GM12891 (cell line): ENCODE measurements around the gene YARS1.
A peak's percentile ranks its signal among the peaks of the same experiment; 100 is the strongest.
"Not testable (repeated sequence)": the region's sequence is repeated elsewhere in the genome, so short reads cannot be mapped to it uniquely, and the experiment has no call there.

Experiments
- DNase-seq: peaks from one replicate; pipeline ENCODE4 v3.0.0; 2011; ENCODE audit warnings: low spot score; ENCODE audit not compliant: insufficient read length
- FAIRE-seq: peaks from 2 replicates; lab custom pipeline; 2011; peaks lifted over from hg19 to GRCh38; lab: Jason Lieb, UNC
- PAX5 ChIP-seq: IDR thresholded peaks from 2 replicates; pipeline ENCODE4 v1.6.1; 2011; ENCODE audit warnings: low read length, moderate library complexity, mild to moderate bottlenecking; ENCODE audit not compliant: insufficient read depth, severe bottlenecking
- POLR2A ChIP-seq: IDR thresholded peaks from 2 replicates; pipeline ENCODE4 v1.6.1; 2011; ENCODE audit warnings: low read depth, low read length, control low read depth
- POLR2AphosphoS5 ChIP-seq: IDR thresholded peaks from 2 replicates; pipeline ENCODE4 v1.6.1; 2011; ENCODE audit warnings: low read depth, low read length, control low read depth
- POU2F2 ChIP-seq: IDR thresholded peaks from 2 replicates; pipeline ENCODE4 v1.6.1; 2011; ENCODE audit warnings: low read depth, mild to moderate bottlenecking, control low read depth, low read length, moderate library complexity
- SPI1 ChIP-seq: IDR thresholded peaks from 2 replicates; pipeline ENCODE4 v1.6.1; 2011; ENCODE audit warnings: low read depth, low read length, control low read depth
- TAF1 ChIP-seq: IDR thresholded peaks from 2 replicates; pipeline ENCODE4 v1.6.1; 2011; ENCODE audit warnings: low read depth, low read length, control low read depth

The YARS1 gene

DNA sequence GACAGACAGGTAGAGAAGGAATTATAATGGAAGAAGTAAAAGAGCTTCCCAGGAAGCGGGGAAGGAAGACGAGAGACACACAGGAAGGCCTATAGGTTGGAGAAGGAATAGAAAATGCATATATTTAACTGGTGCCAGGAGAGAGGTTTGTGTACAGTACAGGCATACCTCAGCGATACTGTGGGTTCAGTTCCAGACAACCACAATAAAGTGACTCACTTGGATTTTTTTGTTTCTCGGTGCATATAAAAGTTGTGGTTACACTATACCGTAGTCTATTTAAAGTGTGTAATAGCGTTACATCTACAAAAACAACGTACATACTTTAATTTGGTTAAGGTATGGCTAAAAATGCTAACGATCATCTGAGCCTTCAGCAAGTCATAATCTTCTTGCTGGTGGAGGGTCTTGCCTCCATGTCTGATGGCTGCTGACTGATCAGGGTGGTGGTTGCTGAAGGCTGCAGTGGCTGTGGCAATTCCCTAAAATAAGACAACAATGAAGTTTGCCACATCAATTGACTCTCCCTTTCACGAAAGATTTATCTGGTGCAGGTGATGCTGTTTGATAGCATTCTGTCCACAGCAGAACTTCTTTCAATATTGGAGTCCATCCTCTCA is 16.0 kb downstream of the YARS1 start:
- FAIRE-seq, result peak; percentile 33
- no peak for TF ChIP-seq SPI1
- no peak for TF ChIP-seq TAF1
- no peak for TF ChIP-seq POLR2AphosphoS5
- no peak for TF ChIP-seq POLR2A
- TF ChIP-seq PAX5, result no peak
- TF ChIP-seq POU2F2, result no peak

DNA sequence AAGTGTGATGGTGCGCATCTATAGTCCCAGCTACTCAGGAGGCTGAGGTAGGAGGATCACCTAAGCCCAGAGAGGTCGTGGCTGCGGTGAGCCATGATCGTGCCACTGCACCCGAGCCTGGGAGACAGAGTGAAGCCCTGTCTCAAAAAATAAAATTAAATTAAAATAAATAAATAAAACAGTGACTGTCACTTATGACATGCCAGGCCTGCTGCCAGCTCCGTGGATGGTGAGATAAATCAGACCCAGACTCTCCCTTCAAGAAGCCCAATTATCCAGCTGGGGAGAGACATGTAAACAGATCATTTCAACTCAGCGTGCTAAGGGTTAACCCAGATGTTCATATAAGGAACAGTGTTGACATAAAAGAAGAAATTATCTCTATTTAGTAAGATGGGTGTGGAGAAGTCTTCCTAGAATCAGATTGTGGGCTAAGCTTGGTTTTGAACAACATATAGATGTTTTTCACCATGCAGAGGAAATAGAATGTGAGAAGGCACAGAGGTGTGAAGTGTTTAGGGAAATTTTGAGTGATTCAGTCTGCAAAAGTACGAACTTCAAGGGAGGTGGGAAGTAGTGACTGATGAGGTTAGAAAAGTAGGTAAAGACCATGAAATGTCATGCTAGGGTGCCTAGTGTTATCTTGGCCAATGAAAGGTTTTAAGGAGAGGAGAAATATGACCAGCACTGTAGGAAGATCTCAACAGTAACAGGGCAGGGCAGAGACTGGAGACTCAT is 18.3 kb downstream of the YARS1 start:
- TF ChIP-seq TAF1 (no peak), POU2F2 (no peak), SPI1 (0 out of 2 replicates have a peak, but pooled peaks have one; percentile 8), POLR2AphosphoS5 (0 out of 2 replicates have a peak, but pooled peaks have one; percentile 26)
- DNase-seq, result no peak
- peak; percentile 71 for FAIRE-seq

More for the DNA sequence above, 16.0 kb downstream of the YARS1 start:
- DNase-seq, result no peak

DNA sequence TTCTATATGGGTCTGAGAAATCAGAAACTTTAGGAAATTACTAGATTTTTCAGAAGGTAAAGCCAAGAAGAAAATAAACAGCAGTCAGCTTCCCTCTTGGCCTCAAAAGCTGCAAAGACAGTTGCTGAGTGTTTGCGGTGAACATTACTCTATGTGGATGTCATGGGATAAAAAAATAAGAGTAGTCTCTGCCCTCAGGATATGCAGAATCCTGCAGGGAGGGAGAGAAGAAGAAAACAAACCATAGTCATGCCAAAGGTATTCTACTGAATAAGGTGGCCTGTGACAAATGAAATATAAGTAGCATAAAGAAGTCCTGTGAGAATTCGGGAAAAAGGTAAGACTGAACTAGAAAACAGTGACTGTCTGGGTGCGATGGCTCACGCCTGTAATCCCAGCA is 19.0 kb downstream of the YARS1 start:
- no peak for FAIRE-seq
- no peak for DNase-seq
- TF ChIP-seq SPI1, result no peak
- no peak for TF ChIP-seq POLR2A
- no peak for TF ChIP-seq PAX5
- TF ChIP-seq POLR2AphosphoS5, result no peak
- TF ChIP-seq TAF1, result no peak
- TF ChIP-seq POU2F2, result no peak

DNA sequence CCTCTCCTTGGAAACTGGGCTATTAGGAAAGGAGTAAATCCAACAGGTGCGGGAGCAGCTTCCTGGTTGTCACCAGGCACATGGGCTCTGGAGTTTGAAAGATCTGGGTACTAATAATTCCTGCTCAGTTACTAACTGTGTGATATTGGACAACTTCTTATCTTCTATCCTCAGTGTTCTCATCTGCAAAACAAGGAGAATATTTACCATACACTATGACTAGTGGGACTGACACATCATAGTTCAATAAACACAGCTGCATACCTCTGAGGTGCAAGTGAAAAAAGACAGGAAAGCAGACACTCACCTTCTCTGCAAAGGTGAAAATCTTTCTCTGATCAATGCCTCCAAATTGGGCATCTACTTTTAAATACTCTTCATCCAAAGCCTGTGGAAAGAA is 19.7 kb downstream of the YARS1 start:
- FAIRE-seq, result no peak
- TF ChIP-seq PAX5, result no peak
- DNase-seq, result no peak

DNA sequence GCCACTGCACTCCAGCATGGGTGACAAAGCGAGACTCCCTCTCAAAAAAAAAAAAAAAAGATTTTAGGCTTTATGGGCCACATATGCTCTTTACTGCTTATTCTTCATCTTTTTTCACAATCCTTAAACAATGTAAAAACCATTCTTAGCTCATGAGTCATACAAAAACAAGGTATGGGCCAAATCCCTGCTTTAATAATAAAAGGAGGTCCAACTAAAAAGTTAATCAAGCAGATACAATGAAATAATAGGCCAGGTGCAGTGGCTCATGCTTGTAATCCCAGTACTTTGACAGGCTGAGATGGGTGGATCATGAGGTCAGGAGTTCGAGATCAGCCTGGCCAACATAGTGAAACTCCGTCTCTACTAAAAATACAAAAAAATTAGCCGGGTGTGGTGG is 21.4 kb downstream of the YARS1 start:
- FAIRE-seq, DNase-seq: not testable (repeated sequence)

DNA sequence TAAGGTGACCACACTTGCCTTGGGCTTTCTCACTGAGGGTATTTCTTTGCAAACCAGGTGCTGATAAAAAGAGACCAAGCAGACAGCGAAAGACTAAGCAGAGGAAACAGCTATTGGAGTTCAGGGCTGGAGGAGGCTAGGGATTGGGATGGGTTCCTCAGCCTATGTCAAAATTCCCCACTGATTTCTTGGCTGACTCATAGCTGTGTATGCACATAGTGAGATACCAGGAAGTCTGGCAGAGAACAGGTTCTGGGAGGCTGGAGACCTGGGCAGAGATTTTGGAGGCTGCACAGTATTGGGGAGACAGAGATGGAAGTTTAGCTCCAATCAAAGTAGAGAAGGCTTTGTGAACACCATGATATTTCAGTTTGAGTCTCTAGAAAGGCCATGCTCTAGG is 25.3 kb downstream of the YARS1 start:
- TF ChIP-seq POLR2AphosphoS5, result no peak
- no peak for DNase-seq
- FAIRE-seq, result no peak

DNA sequence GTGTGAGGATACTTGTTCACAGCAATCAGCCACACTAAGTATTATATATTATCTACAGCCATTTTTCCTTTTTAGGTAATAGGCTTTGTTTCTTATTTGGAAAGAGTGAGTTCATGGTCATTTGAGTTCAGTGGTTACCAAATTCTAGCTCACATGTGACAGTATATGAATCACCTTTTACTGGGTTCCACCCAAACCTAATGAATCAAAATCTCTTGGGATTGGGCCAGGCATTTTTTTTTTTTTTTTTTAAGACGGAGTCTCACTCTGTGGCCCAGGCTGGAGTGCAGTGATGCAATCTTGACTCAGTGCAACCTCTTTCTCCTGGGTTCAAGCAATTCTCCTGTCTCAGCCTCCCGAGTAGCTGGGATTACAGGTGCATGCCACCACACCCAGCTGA is 27.8 kb downstream of the YARS1 start:
- not testable (repeated sequence) for DNase-seq, FAIRE-seq

DNA sequence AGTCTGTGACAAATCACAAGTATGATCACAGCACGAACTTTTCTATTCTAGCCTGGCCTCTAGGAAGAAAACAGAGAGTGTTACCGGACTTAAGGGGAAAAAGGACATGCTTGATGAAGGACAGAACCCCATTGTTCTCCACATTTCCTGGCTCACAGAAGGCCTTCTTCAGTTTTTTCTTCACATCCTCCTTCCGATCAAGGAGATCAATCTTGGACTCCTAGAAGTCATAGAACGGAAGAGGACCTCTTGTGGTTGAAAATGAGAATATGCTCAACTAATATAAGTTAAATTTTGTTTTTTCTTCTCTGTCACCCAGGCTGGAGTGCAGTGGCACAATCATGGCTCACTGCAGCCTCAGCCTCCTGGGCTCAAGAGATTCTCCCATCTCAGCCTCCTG is 30.3 kb downstream of the YARS1 start:
- DNase-seq (no peak), FAIRE-seq (no peak)
- no peak for TF ChIP-seq POU2F2
- TF ChIP-seq PAX5, result no peak
- no peak for TF ChIP-seq TAF1
- no peak for TF ChIP-seq POLR2A

DNA sequence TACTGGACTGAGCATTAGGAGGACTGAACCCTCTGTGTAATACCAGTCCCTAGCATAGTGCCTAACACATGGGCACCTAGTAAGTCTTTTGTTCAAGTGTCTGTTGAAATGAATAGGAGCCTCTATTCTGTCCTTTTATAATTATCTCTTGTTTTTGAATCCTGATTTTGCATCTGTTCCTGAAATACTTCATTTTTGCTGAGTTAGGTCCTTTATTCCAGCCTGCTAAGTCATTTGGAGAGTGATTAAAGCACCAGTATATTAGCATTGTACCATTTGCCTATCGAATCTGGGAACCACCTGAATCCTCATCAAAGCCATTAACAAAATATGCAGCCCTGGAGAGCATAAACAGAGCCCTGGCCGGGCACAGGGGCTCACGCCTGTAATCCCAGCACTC is 32.3 kb downstream of the YARS1 start:
- TF ChIP-seq POLR2AphosphoS5, result no peak
- TF ChIP-seq TAF1, result no peak
- TF ChIP-seq POU2F2, result no peak
- no peak for TF ChIP-seq SPI1
- DNase-seq, result no peak
- no peak for FAIRE-seq

DNA sequence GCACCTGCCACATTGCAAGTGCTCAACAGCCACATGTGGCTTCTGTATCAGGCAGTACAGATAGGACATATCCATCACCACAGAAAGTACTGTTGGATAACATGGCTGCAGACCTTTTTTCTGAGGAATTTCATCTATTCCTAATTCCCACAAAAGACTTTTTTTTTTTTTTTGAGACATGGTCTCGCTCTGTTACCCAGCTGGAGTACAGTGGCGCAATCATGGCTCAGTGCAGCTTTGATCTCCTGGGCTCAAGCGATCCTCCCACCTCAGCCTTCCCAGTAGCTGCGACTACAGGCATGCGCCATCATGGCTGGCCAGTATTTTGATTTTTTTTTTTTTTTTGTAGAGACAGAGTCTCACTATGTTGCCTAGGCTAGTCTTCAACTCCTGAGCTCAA is 33.3 kb downstream of the YARS1 start:
- no peak for TF ChIP-seq POU2F2
- no peak for TF ChIP-seq POLR2A
- TF ChIP-seq PAX5, result no peak
- TF ChIP-seq SPI1, result no peak
- TF ChIP-seq POLR2AphosphoS5, result no peak
- TF ChIP-seq TAF1, result no peak
- FAIRE-seq (no peak), DNase-seq (no peak)

DNA sequence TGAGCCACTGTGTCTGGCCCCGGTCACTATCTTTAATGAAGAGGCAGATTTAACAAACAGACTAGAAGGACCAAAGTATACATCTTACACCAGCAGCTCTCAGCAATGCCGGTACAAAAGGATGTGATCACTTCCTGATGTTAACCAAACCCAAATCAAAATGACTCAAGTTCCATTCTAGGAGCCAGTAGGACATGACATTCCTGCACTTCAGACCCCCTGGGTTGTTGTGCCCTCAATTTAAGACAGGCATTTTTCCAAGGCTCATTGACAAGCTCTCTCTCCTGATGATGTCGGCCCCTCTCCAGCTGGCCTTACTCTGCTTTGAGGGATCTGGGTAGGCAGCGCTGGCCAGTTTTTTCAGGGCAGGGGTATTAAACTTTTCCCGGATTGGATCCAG is 35.1 kb downstream of the YARS1 start:
- DNase-seq, result no peak
- no peak for FAIRE-seq
- TF ChIP-seq POU2F2 (no peak), POLR2AphosphoS5 (no peak), TAF1 (no peak), SPI1 (no peak), PAX5 (no peak), POLR2A (no peak)
